Natural killer cell treated with Interleukin-12 subunit alpha and Interleukin-12 subunit beta and Interleukin-15 and Interleukin-18, amount 100 ng/mL, for 72 hours (primary cell): Measurements from ENCODE around the gene ATF7IP. TPM values are rescaled to one million over a fixed set of nuclear protein-coding genes. Genes with fewer than 3 reads are reported as not detected.

Experiments
- total RNA-seq, 2 donors: library from RNA; stranded (reverse); gene quantifications; one replicate each; pipeline ENCODE4 v1.2.3, GENCODE V29; 2022

The ATF7IP gene
- total RNA-seq, 2 donors from 2014 or later, result 85.3 to 107 TPM

Other genes with a start within 250 kb of the ATF7IP start
- not detected for gene PLBD1, start 202.2 kb downstream of the ATF7IP start, total RNA-seq